Measurements from ENCODE around the gene TMEM175. TPM values are rescaled to one million over a fixed set of nuclear protein-coding genes. Genes with fewer than 3 reads are reported as not detected.

The TMEM175 gene
- total and polyA plus RNA-seq, 9 of the 15 experiments (the other 6 are each of a cell fraction or from before 2014, with no cell fraction given): 0.13 to 30.9 (median 9.4) TPM

DNA sequence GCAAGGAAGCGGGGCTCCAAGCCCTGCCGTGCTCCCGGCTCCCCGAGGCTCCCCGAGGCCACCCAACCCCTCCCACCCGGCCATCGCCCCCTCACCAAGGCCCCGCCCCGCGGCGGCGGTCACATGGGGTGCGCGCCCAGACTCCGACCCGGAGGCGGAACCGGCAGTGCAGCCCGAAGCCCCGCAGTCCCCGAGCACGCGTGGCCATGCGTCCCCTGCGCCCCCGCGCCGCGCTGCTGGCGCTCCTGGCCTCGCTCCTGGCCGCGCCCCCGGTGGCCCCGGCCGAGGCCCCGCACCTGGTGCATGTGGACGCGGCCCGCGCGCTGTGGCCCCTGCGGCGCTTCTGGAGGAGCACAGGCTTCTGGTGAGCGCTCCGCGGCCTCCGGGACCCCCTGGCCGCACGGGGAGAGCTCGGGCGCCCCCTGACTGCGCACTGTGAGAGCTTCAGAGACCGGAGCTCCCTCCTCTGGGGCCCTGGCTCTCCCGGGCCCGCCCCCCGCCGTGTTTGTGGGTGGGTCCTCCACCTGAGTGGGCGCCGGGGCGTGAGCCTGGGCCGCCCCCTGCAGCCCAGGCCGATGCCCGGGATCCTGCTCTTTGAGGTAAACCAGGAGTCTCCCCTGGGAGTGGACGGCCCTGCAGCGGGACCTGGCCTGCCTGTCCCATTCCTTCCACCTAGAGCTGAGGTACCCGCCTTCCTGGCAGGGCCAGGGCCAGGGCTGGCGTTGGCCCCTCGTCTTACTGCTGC lies 54.8 kb downstream of the TMEM175 start, which contains the start of gene IDUA:
IDUA (plus strand) TSS at position 166 of the 745 bp plus-strand sequence; CDS start at position 207, 41 bp downstream.
- H3K4me2 ChIP-seq (ENCODE audit: insufficient read depth, low read length): peak within 1 kb of the TSS; percentile 85
- whole genome bisulfite sequencing (ENCODE audit: insufficient coverage, low coverage, missing lambda C conversion rate): 2% methylated on average over 43 of the region's 69 CpGs
- POLR2A ChIA-PET: interaction anchor here (0.5 to 1.1 kb wide), 10 partner anchors 9 to 423 kb away, joined by 3 to 5 read pairs (median 3); partner anchors contain the start of gene DGKQ
- TF ChIP-seq GTF2A2 (tag; IDR thresholded peaks at IDR 0.05): no peak
- no peak for TF ChIP-seq ZNF174 (CRISPR knock-in tag; IDR thresholded peaks at IDR 0.05)
- TF ChIP-seq TAF1 (IDR thresholded peaks at IDR 0.05; ENCODE audit: control insufficient read depth, extremely low read depth, insufficient read depth, low read length, severe bottlenecking): peak; percentile 48
- no peak for TF ChIP-seq SNIP1 (IDR thresholded peaks at IDR 0.05; ENCODE audit: low read depth)
- TF ChIP-seq TCF7 (IDR thresholded peaks at IDR 0.05; ENCODE audit: borderline replicate concordance): no peak
- TF ChIP-seq, protein P1, sequence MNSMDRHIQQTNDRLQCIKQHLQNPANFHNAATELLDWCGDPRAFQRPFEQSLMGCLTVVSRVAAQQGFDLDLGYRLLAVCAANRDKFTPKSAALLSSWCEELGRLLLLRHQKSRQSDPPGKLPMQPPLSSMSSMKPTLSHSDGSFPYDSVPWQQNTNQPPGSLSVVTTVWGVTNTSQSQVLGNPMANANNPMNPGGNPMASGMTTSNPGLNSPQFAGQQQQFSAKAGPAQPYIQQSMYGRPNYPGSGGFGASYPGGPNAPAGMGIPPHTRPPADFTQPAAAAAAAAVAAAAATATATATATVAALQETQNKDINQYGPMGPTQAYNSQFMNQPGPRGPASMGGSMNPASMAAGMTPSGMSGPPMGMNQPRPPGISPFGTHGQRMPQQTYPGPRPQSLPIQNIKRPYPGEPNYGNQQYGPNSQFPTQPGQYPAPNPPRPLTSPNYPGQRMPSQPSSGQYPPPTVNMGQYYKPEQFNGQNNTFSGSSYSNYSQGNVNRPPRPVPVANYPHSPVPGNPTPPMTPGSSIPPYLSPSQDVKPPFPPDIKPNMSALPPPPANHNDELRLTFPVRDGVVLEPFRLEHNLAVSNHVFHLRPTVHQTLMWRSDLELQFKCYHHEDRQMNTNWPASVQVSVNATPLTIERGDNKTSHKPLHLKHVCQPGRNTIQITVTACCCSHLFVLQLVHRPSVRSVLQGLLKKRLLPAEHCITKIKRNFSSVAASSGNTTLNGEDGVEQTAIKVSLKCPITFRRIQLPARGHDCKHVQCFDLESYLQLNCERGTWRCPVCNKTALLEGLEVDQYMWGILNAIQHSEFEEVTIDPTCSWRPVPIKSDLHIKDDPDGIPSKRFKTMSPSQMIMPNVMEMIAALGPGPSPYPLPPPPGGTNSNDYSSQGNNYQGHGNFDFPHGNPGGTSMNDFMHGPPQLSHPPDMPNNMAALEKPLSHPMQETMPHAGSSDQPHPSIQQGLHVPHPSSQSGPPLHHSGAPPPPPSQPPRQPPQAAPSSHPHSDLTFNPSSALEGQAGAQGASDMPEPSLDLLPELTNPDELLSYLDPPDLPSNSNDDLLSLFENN (IDR thresholded peaks at IDR 0.05; ENCODE audit: low read depth in 2 of 2, low read length in 2 of 2): 0 out of 4 replicates have a peak, but pooled peaks of 1 of the 2 experiments have one; percentile 13
- no peak for TF ChIP-seq KAT2B (IDR thresholded peaks at IDR 0.05; ENCODE audit: low read depth, low read length)
- no peak for TF ChIP-seq KLF16 (IDR thresholded peaks at IDR 0.05)
- peak; percentile 56 for TF ChIP-seq SMC3 (conservative IDR thresholded peaks at IDR 0.05; ENCODE audit: insufficient read depth, low read depth, low read length)

More for the DNA sequence above, 54.8 kb downstream of the TMEM175 start, which contains the start of gene IDUA:
- ATAC-seq (peak; percentile 89), DNase-seq (ENCODE audit: extremely low read depth in 1 of 4, low spot score in 3 of 4) (peak; percentile 88 to 94 (median 90)), FAIRE-seq (peak; percentile 48)
- H3K4me3 ChIP-seq: peak within 1 kb of the TSS; percentile 68
- peaks cover 19 to 68% of the 10 kb centered on the region in 2 experiments; a peak in 4 of 5 replicates for H3K4me1 ChIP-seq (replicated peaks in 1 of 2; ENCODE audit: control insufficient read depth in 2 of 2, insufficient read depth in 2 of 2, low read length in 2 of 2)
- intact Hi-C loops (cut with micrococcal nuclease): loop anchor here (2.0 to 10.0 kb wide), 5 partner anchors 54 to 302 kb away; partner anchors contain the start of genes GAK, SLC49A3 and TMEM175
- H2AFZ ChIP-seq (ENCODE audit: low read depth, low read length): peak within 1 kb of the TSS; percentile 86
- H3K36me3 ChIP-seq (ENCODE audit: control insufficient read depth, insufficient read depth, low read length): peaks cover 22% of the 10 kb centered on the region; the same call in 1 of the 3 replicates
- H3K27ac ChIP-seq (ENCODE audit: extremely low read depth, low read depth, low read length): peak within 1 kb of the TSS; percentile 79
- in situ Hi-C loops (cut with MboI): no loop called here
- no peaks in the 10 kb centered on the region for H4K20me1 ChIP-seq (replicated peaks; ENCODE audit: control insufficient read depth, insufficient read depth, low read length)
- H3K9ac ChIP-seq (ENCODE audit: insufficient read depth in 1 of 2, low read depth in 2 of 2, low read length in 2 of 2): peak within 1 kb of the TSS; percentile 75 to 90
- peaks cover 25% of the 10 kb centered on the region for H3K79me2 ChIP-seq (ENCODE audit: control insufficient read depth, insufficient read depth, low read length)
- BruUV-seq (replicated peaks): no TSS peak
- H3K9me3 ChIP-seq (replicated peaks; ENCODE audit: control insufficient read depth, insufficient read depth, low read depth, low read length): no peaks in the 10 kb centered on the region; the same call in 1 of the 2 replicates
- H3K9me1 ChIP-seq (ENCODE audit: control insufficient read depth, insufficient read depth, low read length): no peaks in the 10 kb centered on the region
- no peaks in the 10 kb centered on the region for H3K27me3 ChIP-seq (ENCODE audit: control insufficient read depth in 2 of 2, insufficient read depth in 2 of 2, low read length in 2 of 2)
- CTCF ChIA-PET (ENCODE audit: low intra/inter-chr PET ratio): interaction anchor here (0.7 to 1.4 kb wide), 4 partner anchors 95 to 245 kb away, joined by 3 to 7 read pairs (median 5); no protein-coding TSS in a partner anchor

All from K562 (cell line).